ENCODE data around the gene PIAS1. TPM values are rescaled to one million over a fixed set of nuclear protein-coding genes. Genes with fewer than 3 reads are reported as not detected.
"Not testable (repeated sequence)": the region's sequence is repeated elsewhere in the genome, so short reads cannot be mapped to it uniquely, and the experiment has no call there.

PIAS1 gene
- total RNA-seq, 1 donor from 2014 or later, result 12.7 TPM

- DNase-seq (ENCODE audit: low read depth in 2 of 2), result peak in 1 of 2 donors; percentile 1
These were observed 60.7 kb downstream of the PIAS1 start for GRCh38 chr15:68114840-68115239.

DNA sequence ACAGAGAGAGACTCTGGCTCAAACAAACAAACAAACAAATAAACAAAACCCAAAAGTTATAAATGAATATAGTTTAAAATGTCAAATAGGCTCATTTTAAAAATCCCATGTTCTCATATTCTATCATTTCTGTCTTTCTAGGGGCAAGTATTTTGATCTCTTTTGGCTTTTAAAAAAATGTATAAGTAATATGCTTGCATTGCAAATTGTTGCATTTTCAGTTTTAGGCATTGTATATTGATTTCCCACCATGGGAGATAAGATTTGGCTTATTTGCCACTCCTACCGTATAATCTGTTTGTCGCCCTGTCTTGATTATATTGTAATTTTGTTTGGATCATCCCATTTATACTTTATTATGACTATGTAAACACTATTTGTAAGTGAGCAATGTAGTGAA, 70.6 kb downstream of the PIAS1 start:
- DNase-seq (ENCODE audit: low read depth in 2 of 2), result no peak

DNA sequence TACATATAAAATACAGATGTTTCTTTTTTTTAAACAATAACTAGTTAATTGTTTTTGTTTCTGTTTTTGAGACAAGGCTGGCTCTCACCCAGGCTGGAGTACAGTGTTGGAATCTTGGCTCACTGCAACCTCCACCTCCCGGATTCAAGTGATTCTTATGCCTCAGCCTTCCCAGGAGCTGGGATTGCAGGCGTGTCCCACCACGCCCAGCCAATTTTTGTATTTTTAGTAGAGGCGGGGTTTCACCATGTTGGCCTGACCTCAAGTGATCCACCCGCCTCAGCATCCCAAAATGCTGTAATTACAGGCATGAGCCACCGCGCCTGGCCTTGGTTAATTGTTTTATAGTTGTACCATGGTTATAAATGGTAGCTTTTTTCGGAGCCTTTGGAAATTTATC, 72.3 kb downstream of the PIAS1 start:
- no peak for DNase-seq (ENCODE audit: low read depth in 2 of 2)

DNA sequence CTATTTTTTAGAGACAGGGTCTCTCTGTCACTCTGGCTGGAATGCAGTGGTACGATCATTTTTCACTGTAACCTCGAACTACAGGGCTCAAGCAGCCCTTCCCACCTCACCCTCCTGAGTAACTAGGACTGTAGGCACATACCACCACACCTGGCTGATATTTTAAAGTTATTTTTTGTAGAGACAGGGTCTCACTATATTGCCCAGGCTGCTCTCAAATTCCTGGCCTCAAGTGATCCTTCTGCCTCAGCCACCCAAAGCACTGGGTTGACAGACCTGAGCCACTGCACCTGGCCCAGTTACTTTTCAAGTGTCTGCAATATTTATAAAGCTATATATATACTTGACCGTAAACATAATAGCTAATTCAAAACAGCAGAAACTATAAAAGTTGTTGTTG, 75.0 kb downstream of the PIAS1 start:
- DNase-seq (ENCODE audit: low read depth in 2 of 2), result no peak

GRCh38 chr15:68130851-68131250, 76.7 kb downstream of the PIAS1 start:
- no peak for DNase-seq (ENCODE audit: low read depth in 2 of 2)

GRCh38 chr15:68137096-68137495, 83.0 kb downstream of the PIAS1 start:
- no peak for DNase-seq (ENCODE audit: low read depth in 2 of 2)

GRCh38 chr15:68143129-68143528, 89.0 kb downstream of the PIAS1 start:
- DNase-seq (ENCODE audit: low read depth in 2 of 2), result no peak

DNA sequence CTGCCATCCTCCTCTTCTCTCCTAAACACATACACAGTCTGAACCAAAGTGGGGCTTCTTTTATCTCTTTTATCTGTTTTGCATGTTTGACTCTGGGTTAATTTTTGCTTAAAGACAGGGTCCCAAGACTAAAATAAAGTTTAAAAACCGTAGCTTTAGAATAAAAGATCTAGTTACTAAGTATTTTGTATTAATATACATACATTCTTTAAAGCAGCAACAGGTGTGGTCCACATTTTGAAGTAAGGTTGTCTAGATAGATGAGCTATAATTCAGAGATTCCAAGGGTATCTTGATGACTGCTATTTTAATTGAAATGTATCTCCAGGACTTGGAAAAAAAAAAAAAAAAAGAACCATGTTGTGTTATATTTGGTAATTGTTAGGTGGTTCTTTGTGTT, 89.7 kb downstream of the PIAS1 start:
- DNase-seq (ENCODE audit: low read depth in 2 of 2), result no peak

DNA sequence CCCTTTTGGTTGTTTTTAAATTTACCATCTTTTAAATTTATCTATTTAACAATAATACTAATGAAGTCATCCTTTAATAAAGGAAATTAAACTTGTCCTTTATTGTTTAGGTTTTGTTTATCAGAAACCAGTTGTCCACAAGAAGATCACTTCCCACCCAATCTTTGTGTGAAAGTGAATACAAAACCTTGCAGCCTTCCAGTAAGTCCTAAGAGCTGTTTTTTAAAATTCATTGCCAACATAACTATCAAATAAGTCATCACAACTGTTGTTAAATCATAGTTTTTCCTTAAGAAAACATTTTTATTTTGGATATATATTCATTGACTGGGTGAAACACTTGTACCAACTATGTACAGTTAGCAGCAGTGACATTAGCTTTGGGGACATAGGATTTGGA, 91.6 kb downstream of the PIAS1 start:
- no peak for DNase-seq (ENCODE audit: low read depth in 2 of 2)

- DNase-seq (ENCODE audit: low read depth in 2 of 2), result no peak
These were observed 93.9 kb downstream of the PIAS1 start for GRCh38 chr15:68148039-68148438.

- no peak for DNase-seq (ENCODE audit: low read depth in 2 of 2)
These were observed 94.9 kb downstream of the PIAS1 start for GRCh38 chr15:68149059-68149458.

GRCh38 chr15:68150187-68150586, 96.1 kb downstream of the PIAS1 start:
- no peak for DNase-seq (ENCODE audit: low read depth in 2 of 2)

DNA sequence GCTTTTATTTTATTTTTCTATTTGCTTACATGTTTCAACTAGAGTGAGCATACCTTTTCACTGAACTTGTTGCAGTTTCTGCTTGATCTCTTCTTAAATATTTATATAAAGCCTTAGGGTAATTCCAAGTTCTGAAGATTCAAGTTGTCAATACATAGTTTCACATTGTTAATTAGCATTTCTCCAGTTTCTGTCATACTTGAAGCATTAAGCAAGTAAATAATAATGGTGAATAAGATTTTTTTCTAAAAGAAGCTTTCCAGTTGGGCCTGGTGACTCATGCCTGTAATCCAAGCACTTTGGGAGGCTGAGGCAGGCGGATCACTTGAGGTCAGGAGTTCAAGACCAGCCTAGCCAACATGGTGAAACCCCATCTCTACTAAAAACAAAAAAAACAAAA, 97.2 kb downstream of the PIAS1 start:
- no peak for DNase-seq (ENCODE audit: low read depth in 2 of 2)

DNA sequence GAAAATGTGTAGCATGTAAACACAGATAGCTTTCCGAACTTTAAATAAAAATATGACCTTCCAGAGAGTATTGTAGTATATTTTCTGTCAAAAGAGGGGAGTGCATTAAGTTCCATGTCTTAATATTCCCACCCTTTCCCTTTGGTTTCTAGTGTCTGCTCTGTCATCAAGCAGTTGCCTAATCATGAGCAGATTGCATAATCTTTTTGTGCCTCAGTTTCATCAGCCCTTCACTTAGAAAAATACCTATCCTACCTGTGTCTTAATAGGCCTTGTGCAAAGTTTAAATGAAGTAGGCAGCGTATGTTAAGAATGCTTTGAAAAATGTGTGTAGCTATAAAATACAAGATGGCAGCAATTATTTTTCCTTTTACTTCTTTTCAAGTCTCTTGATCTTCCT, 98.2 kb downstream of the PIAS1 start:
- no peak for DNase-seq (ENCODE audit: low read depth in 2 of 2)

- DNase-seq (ENCODE audit: low read depth in 2 of 2), result peak; percentile 71 to 80
These were observed 100.9 kb downstream of the PIAS1 start for GRCh38 chr15:68154923-68155559.

DNA sequence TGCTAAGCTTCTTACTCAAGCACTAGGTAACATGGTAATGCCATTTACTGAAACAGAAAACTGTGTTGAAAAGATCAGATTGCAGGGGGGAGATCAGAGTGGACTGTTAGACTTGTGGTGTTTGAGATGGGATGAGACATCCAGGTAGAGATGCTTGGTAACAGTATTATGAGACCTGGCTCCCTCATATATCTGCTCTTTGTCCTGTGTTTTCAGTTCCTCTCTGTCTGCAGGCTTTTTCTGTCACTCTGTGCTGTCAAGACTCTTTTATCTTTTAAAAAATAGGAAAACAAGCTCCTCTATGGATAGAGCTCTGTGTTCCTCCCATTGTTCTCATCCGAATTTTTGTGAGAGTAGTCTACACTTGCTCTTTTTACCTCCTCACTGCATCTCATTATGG, 103.0 kb downstream of the PIAS1 start:
- DNase-seq (ENCODE audit: low read depth in 2 of 2), result no peak

DNA sequence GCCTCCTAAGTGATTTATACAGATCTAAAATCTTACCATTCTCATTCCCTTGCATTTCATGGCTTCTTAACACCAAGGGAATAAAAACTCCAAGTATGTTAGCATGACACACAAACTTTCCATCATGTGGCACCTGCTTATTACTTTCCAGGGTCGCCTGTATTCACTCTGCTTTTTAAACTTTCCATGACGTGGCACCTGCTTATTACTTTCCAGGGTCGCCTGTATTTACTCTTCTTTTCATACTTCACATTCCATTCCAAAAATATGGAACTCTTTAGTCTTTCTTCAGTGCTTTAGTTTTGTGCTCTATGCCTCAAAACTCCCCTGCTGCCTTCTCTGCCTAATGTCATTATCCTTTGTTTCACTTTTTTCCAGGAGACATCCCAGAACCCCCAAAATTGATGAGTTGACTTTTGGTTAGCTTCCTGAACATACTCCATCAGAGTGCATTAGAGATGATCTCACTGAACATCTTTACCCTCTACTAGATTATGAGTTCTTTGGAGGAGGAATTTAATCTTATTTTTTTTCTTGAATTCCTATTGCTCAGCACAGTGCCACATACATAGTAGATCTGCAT, 104.0 kb downstream of the PIAS1 start:
- DNase-seq (ENCODE audit: low read depth in 2 of 2), result peak in 1 of 2 donors; percentile 65

DNA sequence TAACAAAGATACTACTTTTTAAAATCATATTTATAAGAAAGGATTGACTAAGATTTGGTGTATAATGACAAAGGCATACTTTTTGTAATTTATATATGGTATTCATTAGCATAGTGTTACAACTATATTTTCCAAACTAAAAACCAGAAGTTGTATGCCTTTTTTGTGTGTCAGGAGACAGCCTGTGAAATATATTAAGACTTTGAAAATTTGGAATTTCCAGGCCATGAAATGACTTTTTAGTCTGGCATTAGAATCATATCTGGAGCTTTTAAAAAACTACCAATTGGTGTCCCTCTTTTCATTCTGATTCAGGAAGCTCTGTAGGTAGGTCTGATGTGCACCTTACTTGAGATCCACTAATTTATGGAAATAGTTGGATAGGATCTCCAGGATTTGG, 109.1 kb downstream of the PIAS1 start:
- no peak for DNase-seq (ENCODE audit: low read depth in 2 of 2)

DNA sequence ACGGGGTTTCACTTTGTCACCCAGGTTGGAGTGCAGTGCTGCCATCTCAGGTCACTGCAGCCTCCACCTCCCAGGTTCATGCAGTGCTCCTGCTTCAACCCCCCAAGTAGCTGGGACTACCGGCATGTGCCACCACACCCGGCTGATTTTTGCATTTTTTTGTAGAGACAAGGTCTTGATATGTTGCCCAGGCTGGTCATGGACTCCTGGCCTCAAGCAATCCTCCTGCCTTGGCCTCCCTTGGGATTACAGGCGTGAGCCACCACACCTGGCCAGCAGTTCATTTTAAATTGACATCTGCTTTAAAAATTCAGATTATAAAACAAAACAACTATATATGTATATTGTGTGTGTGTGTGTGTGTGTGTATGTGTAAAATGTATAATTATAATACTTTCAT, 112.7 kb downstream of the PIAS1 start:
- no peak for DNase-seq (ENCODE audit: low read depth in 2 of 2)

DNA sequence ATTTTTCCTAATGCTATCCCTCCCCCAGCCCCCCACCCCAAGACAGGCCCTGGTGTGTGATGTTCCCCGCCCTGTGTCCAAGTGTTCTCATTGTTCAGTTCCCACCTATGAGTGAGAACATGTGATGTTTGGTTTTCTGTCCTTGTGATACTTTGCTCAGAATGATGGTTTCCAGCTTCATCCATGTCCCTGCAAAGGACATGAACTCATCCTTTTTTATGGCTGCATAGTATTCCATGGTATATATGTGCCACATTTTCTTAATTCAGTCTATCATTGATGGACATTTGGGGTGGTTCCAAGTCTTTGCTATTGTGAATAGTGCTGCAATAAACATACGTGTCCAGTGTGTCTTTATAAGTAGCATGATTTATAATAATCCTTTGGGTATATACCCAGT, 117.9 kb downstream of the PIAS1 start:
- DNase-seq (ENCODE audit: low read depth in 2 of 2), result not testable (repeated sequence)

DNA sequence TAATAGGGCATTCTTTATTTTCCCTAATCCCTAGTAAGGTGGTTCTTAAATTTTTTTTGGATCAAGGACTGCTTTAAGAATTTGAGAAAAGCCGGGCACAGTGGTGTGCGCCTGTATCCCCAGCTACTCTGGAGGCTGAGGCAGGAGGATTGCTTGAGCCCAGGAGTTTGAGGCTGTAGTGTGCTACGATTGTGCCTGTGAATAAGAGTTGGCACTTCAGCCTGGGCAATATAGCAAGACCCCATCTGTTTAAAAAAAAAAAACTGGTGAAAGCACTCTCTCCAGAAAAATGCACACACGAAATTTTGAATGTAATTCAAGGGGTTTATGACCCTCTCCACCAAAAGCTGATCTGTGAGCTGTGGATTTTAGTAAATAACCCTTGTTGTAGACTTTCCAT, 119.0 kb downstream of the PIAS1 start:
- DNase-seq (ENCODE audit: low read depth in 2 of 2), result no peak

DNA sequence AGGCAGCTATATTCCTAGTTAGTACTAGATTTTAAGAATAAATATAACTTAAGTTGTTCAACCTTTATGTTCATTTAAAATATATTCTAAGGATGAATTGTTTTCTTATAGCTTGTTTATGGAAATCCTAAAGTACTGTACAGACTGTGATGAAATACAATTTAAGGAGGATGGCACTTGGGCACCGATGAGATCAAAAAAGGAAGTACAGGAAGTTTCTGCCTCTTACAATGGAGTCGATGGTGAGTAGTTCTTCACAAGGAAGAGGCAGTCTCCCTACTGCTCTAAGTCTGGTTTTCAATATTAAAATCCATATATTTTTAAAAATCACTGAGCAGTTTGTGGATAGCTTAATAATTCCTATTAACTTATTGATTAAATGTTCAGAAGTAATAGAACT, 121.4 kb downstream of the PIAS1 start:
- DNase-seq (ENCODE audit: low read depth in 2 of 2), result peak in 1 of 2 donors; percentile 26

DNA sequence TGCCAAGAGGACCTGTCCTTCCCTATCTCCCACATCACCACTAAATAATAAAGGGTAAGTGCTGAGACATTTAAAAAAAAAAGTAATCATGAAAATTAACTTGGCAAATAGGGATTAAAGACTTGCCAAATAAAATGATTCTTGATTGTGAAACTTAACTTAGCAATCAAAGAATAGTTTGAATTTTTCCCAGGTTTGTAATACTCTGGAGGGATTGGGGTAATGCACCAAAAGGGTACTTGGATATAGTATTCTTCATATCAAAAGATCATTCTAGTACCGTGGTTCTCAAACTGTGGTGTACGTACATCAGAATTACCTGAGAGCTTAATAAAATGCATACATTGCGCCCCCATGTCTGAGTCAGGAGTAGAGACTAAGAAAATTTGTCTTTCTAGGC, 122.5 kb downstream of the PIAS1 start:
- DNase-seq (ENCODE audit: low read depth in 2 of 2), result no peak

DNA sequence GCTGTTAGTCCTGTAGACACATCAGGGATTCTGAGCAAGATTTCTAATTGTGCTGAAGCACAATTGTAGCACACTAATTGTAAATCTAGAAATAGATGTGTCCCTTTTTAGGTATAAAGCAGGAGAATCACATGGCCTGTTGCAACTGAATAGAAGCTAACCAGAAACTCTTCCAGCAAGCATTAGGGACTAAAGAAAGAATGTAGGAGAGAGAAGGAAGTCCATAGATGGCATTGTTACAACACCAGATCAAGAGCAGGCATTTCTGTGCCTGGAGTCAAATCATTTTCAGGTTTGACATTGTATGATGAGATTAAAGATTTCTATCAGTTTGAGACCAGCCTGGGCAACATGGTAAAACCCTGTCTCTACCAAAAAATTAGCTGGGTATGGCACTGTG, 123.6 kb downstream of the PIAS1 start:
- no peak for DNase-seq (ENCODE audit: low read depth in 2 of 2)

Measured in lung microvascular endothelial cell (primary cell).